Measurements from ENCODE around the gene TRIM33. TPM values are rescaled to one million over a fixed set of nuclear protein-coding genes. Genes with fewer than 3 reads are reported as not detected.
A peak's percentile ranks its signal among the peaks of the same experiment; 100 is the strongest.

The TRIM33 gene
- total RNA-seq, 1 donor from 2014 or later = 37.3 TPM

DNA sequence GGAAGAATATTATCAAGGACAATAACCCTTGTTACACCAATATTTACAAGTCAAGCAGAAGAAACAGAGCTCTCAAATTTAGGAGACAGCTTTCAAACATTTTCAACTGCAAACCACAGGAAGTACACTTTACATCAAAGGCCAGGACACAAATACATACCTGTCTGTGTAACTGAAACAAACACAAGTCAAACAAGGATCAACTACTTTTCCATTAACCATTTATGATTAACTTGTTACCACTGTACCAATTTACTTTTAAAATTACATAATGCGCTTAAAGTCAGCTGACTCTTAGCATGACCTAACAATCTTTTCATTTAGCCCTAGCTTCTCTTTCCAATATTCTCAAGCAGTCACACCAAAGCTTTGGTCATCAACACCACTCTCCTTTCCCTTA, 43.5 kb downstream of the TRIM33 start:
- DNase-seq (no peak), ATAC-seq (no peak)
- Histone ChIP-seq H3K9me3 (no peaks in the 10 kb centered on the region), H3K27ac (no peak overlapping the region), H3K27me3 (no peaks in the 10 kb centered on the region), H3K36me3 (peaks cover 3% of the 10 kb centered on the region), H3K4me1 (peaks cover 17% of the 10 kb centered on the region), H3K4me3 (no peak overlapping the region)
- intact Hi-C loops (cut with DNase I) = no loop called here
- no peak for TF ChIP-seq CTCF (IDR thresholded peaks at IDR 0.05)

DNA sequence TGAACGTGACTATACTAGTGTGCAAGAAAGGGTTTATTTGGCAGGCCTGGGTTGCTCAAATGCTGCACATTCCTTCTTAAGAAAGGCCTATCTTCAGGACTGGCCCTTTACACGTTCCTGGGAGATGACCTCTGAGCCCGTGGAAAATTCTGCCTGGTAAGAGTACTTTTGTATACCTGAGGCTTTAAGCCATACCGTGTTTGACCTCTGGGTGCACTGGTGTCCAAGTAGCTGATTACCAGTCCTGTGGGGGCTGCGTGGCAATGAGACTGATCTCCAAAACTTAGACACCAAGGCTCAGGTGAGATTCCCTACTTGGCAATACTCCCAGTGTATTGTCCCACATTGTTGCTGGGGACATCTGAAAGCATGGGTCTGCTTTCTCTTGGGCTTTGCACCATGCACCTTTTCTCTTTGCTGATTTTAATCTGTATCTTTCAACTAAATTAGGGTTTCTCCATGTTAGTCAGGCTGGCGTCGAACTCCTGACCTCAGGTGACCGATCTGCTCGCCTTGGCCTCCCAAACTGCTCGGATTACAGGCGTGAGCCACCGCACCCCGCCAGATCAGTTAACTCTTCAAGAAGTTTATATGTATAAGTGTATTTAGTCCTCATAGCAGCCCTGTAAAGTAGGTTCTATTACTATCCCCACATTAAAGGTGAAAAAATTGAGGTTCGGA, 44.5 kb downstream of the TRIM33 start:
- ATAC-seq = peak; percentile 30
- H3K36me3 ChIP-seq = peaks cover 11% of the 10 kb centered on the region

GRCh38 chr1:114462963-114463362, 48.0 kb downstream of the TRIM33 start:
- intact Hi-C loops (cut with DNase I) = no loop called here
- Histone ChIP-seq H3K27me3 (no peaks in the 10 kb centered on the region), H3K4me1 (peaks cover 14% of the 10 kb centered on the region), H3K9me3 (no peaks in the 10 kb centered on the region), H3K4me3 (no peak overlapping the region), H3K36me3 (peaks cover 11% of the 10 kb centered on the region), H3K27ac (no peak overlapping the region)
- ATAC-seq (no peak), DNase-seq (no peak)
- no peak for TF ChIP-seq CTCF (IDR thresholded peaks at IDR 0.05)

More for the DNA sequence above, 44.5 kb downstream of the TRIM33 start:
- no peaks in the 10 kb centered on the region for H3K9me3 ChIP-seq
- H3K27ac ChIP-seq = no peak overlapping the region
- no peak for DNase-seq
- no peak overlapping the region for H3K4me3 ChIP-seq
- intact Hi-C loops (cut with DNase I) = no loop called here
- H3K27me3 ChIP-seq = no peaks in the 10 kb centered on the region
- no peak for TF ChIP-seq CTCF (IDR thresholded peaks at IDR 0.05)
- H3K4me1 ChIP-seq = peaks cover 17% of the 10 kb centered on the region

GRCh38 chr1:114462341-114462740, 48.7 kb downstream of the TRIM33 start:
- intact Hi-C loops (cut with DNase I) = no loop called here
- DNase-seq (no peak), ATAC-seq (no peak)
- H3K27me3 ChIP-seq = no peaks in the 10 kb centered on the region
- no peaks in the 10 kb centered on the region for H3K9me3 ChIP-seq
- peaks cover 11% of the 10 kb centered on the region for H3K36me3 ChIP-seq
- peaks cover 10% of the 10 kb centered on the region for H3K4me1 ChIP-seq
- H3K27ac ChIP-seq = no peak overlapping the region
- no peak overlapping the region for H3K4me3 ChIP-seq
- TF ChIP-seq CTCF (IDR thresholded peaks at IDR 0.05) = no peak

DNA sequence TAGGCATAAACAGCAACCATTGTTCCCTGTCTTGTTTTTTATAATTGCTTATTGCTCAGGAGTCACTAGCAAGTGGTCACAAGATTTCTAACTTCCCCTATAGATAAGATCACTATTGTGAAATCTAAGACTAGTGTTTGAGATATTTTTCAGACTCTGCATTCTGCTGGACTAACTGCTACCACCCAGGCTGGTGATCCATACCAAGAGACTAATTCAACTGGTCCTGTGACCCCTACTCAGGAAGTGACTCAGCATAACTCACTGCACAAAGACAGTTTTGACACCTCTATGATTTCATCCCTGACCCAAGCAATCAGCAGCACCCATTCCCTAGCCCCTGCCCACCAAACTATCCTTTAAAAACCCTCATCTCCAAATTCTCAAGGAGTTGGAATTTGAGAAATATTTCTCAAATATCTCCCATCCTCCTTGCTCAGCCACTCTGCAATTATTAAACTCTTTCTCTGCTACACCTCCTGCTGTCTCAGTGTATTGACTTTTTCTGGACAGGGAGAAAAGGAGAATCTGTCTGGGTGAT, 52.7 kb downstream of the TRIM33 start:
- Histone ChIP-seq H3K9me3 (no peaks in the 10 kb centered on the region), H3K4me3 (no peak overlapping the region), H3K36me3 (peaks cover 30% of the 10 kb centered on the region), H3K27ac (peak overlapping the region; percentile 51), H3K27me3 (no peaks in the 10 kb centered on the region), H3K4me1 (peaks cover 7% of the 10 kb centered on the region)
- DNase-seq (no peak), ATAC-seq (peak; percentile 79)
- intact Hi-C loops (cut with DNase I) = no loop called here
- no peak for TF ChIP-seq CTCF (IDR thresholded peaks at IDR 0.05)

Data from upper lobe of right lung (tissue), 1 donor.